HEK293T (cell line): Measurements from ENCODE around the gene NECTIN4.

ENCODE experiments used
- CTCF ChIA-PET: fragments of 350-600 bp; formaldehyde crosslinking; extraction: SDS; loops from one replicate; lab custom pipeline; 2021; ENCODE audit warnings: antibody characterized with exemption, inconsistent platforms; lab: Yijun Ruan, JAX
- POLR2A ChIA-PET: fragments of 350-600 bp; formaldehyde crosslinking; extraction: SDS; loops from one replicate; lab custom pipeline; 2020; ENCODE audit warnings: antibody characterized with exemption, inconsistent platforms; lab: Yijun Ruan, JAX
- DNase-seq: peaks from one replicate; pipeline ENCODE4 v3.0.0; 2012; ENCODE audit warnings: mixed read lengths; ENCODE audit errors: extremely low spot score
- ARNT ChIP-seq: fragments of 450-650 bp; IDR thresholded peaks from 2 replicates; pipeline ENCODE4 v1.6.1; 2017; ENCODE audit warnings: mild to moderate bottlenecking
- BHLHE40 ChIP-seq: fragments of 450-650 bp; IDR thresholded peaks from 2 replicates; pipeline ENCODE4 v1.6.1; 2016; ENCODE audit warnings: mild to moderate bottlenecking, moderate library complexity, borderline replicate concordance
- CTBP1 ChIP-seq: fragments of 450-650 bp; IDR thresholded peaks from 2 replicates; pipeline ENCODE4 v1.6.1; 2016; ENCODE audit warnings: borderline replicate concordance
- ELF4 ChIP-seq: fragments of 450-650 bp; IDR thresholded peaks from 2 replicates; pipeline ENCODE4 v1.6.1; 2017; ENCODE audit warnings: antibody characterized with exemption
- FOXA1 ChIP-seq: fragments of 450-650 bp; IDR thresholded peaks from 2 replicates; pipeline ENCODE4 v1.6.1; 2016; ENCODE audit warnings: mild to moderate bottlenecking
- FOXK2 ChIP-seq: fragments of 450-650 bp; IDR thresholded peaks from 2 replicates; pipeline ENCODE4 v1.6.1; 2016; ENCODE audit warnings: mild to moderate bottlenecking
- FOXM1 ChIP-seq: fragments of 450-650 bp; IDR thresholded peaks from 2 replicates; pipeline ENCODE4 v1.6.1; 2017; ENCODE audit warnings: mild to moderate bottlenecking, borderline replicate concordance
- HDGF ChIP-seq: fragments of 450-650 bp; IDR thresholded peaks from 2 replicates; pipeline ENCODE4 v1.6.1; 2017; ENCODE audit warnings: antibody characterized with exemption, borderline replicate concordance
- L3MBTL2 ChIP-seq: fragments of 450-650 bp; conservative IDR thresholded peaks from 2 replicates; pipeline ENCODE4 v1.6.1; 2016; ENCODE audit warnings: mild to moderate bottlenecking
- LEF1 ChIP-seq: fragments of 450-650 bp; IDR thresholded peaks from 2 replicates; pipeline ENCODE4 v1.6.1; 2017; ENCODE audit warnings: mild to moderate bottlenecking, borderline replicate concordance
- NFRKB ChIP-seq: fragments of 450-650 bp; IDR thresholded peaks from 2 replicates; pipeline ENCODE4 v1.6.1; 2016; ENCODE audit warnings: mild to moderate bottlenecking, moderate library complexity
- SP1 ChIP-seq: fragments of 450-650 bp; IDR thresholded peaks from 2 replicates; pipeline ENCODE4 v1.6.1; 2017
- SUZ12 ChIP-seq: fragments of 450-650 bp; IDR thresholded peaks from 2 replicates; pipeline ENCODE4 v1.6.1; 2016; ENCODE audit warnings: mild to moderate bottlenecking
- TARDBP ChIP-seq: fragments of 450-650 bp; IDR thresholded peaks from 2 replicates; pipeline ENCODE4 v1.6.1; 2016
- ZNF384 ChIP-seq: fragments of 450-650 bp; IDR thresholded peaks from 2 replicates; pipeline ENCODE4 v1.6.1; 2016
- TF ChIP-seq, protein P1 (sequence below): fragments of 450-650 bp; IDR thresholded peaks from 2 replicates; pipeline ENCODE4 v1.6.1; 2016

The NECTIN4 gene

GRCh38 chr1:161098210-161099068 is 9.1 kb upstream of the NECTIN4 start, which contains the start of gene KLHDC9:
KLHDC9 (plus strand) TSS chr1:161098361; CDS start chr1:161098536, 175 bp downstream.
- DNase-seq, result peak; percentile 79
- TF ChIP-seq ZNF384 (no peak), L3MBTL2 (no peak), FOXA1 (no peak), SUZ12 (no peak), NFRKB (no peak), BHLHE40 (no peak), LEF1 (no peak), FOXM1 (no peak), CTBP1 (no peak), ARNT (no peak), FOXK2 (no peak), ELF4 (no peak), HDGF (no peak), TARDBP (no peak), SP1 (no peak)
- TF ChIP-seq, protein P1, sequence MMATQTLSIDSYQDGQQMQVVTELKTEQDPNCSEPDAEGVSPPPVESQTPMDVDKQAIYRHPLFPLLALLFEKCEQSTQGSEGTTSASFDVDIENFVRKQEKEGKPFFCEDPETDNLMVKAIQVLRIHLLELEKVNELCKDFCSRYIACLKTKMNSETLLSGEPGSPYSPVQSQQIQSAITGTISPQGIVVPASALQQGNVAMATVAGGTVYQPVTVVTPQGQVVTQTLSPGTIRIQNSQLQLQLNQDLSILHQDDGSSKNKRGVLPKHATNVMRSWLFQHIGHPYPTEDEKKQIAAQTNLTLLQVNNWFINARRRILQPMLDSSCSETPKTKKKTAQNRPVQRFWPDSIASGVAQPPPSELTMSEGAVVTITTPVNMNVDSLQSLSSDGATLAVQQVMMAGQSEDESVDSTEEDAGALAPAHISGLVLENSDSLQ, result no peak
- ChIA-PET POLR2A (interaction anchor here (0.7 to 2.2 kb wide), 5 partner anchors 19 to 101 kb away, joined by 3 to 8 read pairs (median 3); partner anchors contain the start of genes DEDD, NIT1, PFDN2 and UFC1), CTCF (interaction anchor here (0.6 to 2.2 kb wide), 5 partner anchors 11 to 336 kb away, joined by 3 to 9 read pairs (median 3); partner anchors contain the start of genes NIT1 and PFDN2)

- DNase-seq, result no peak
- ChIA-PET CTCF (interaction anchor here (1.1 to 2.2 kb wide), 3 partner anchors 21 to 99 kb away, joined by 3 to 9 read pairs (median 5); no protein-coding TSS in a partner anchor), POLR2A (interaction anchor here (1.2 to 3.0 kb wide), 3 partner anchors 12 to 51 kb away, joined by 3 to 8 read pairs (median 8); partner anchors contain the start of genes DEDD and USF1)
- TF ChIP-seq SUZ12 (no peak), BHLHE40 (no peak), L3MBTL2 (no peak), NFRKB (no peak), ELF4 (no peak), CTBP1 (no peak), ZNF384 (no peak), ARNT (no peak), FOXA1 (no peak), HDGF (no peak), LEF1 (no peak), FOXM1 (no peak), TARDBP (no peak)
These were observed 7.2 kb upstream of the NECTIN4 start for GRCh38 chr1:161096530-161096929.

- ChIA-PET POLR2A (interaction anchor here (3.0 kb wide), 1 partner anchor 50 kb away, joined by 8 read pairs; the partner anchor contains the start of gene USF1), CTCF (interaction anchor here (0.7 to 0.9 kb wide), 2 partner anchors 55 to 369 kb away, joined by 3 to 5 read pairs; no protein-coding TSS in a partner anchor)
- TF ChIP-seq ZNF384, result no peak
- no peak for TF ChIP-seq L3MBTL2
- TF ChIP-seq NFRKB, result no peak
- no peak for TF ChIP-seq TARDBP
- no peak for TF ChIP-seq ARNT
- no peak for TF ChIP-seq FOXM1
- TF ChIP-seq BHLHE40, result no peak
- TF ChIP-seq ELF4, result no peak
- no peak for TF ChIP-seq FOXK2
- TF ChIP-seq CTBP1, result no peak
- TF ChIP-seq LEF1, result no peak
- TF ChIP-seq, protein P1, result no peak
- DNase-seq, result no peak
These were observed 6.7 kb upstream of the NECTIN4 start for GRCh38 chr1:161096015-161096414.

GRCh38 chr1:161095230-161095629 is 5.9 kb upstream of the NECTIN4 start:
- CTCF ChIA-PET, result interaction anchor here (0.7 to 0.9 kb wide), 2 partner anchors 56 to 368 kb away, joined by 3 to 5 read pairs; no protein-coding TSS in a partner anchor
- no peak for DNase-seq
- POLR2A ChIA-PET, result interaction anchor here (3.0 kb wide), 1 partner anchor 49 kb away, joined by 8 read pairs; the partner anchor contains the start of gene USF1
- TF ChIP-seq LEF1 (no peak), L3MBTL2 (no peak), NFRKB (no peak), HDGF (no peak)
- TF ChIP-seq, protein P1, result no peak

- TF ChIP-seq TARDBP, result no peak
- TF ChIP-seq SUZ12, result no peak
- no peak for TF ChIP-seq HDGF
- TF ChIP-seq NFRKB, result no peak
- no peak for TF ChIP-seq FOXM1
- no peak for TF ChIP-seq L3MBTL2
- TF ChIP-seq SP1, result no peak
- no peak for TF ChIP-seq FOXA1
- TF ChIP-seq LEF1, result no peak
- TF ChIP-seq ARNT, result no peak
- no peak for TF ChIP-seq CTBP1
- no peak for TF ChIP-seq ELF4
- TF ChIP-seq ZNF384, result no peak
- CTCF ChIA-PET, result no interaction called here
- no peak for DNase-seq
- POLR2A ChIA-PET, result no interaction called here
These were observed 5.1 kb upstream of the NECTIN4 start for GRCh38 chr1:161094481-161094880.

DNA sequence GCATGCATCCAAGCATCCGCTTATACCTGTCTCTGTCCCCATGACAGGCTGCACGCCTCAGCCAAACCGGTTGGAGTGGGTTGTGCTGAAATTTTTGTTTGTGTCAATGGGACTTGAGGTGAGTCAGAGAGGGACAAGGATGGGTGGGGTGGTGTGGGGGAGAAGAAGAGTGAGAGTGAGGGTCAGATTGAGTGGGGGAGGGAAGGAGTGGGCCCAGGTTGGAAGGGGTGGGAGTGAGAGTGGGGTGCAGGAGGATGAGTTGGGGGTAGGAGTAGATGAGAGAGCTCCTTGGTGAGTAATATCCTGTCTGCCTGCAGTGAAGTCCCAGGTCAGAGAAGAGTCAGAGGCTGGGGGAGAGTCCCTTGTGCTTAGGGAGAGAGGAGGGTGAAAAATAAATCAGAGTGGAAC is 3.3 kb upstream of the NECTIN4 start:
- CTCF ChIA-PET, result no interaction called here
- DNase-seq, result no peak
- POLR2A ChIA-PET, result interaction anchor here (1.1 kb wide), 1 partner anchor 46 kb away, joined by 4 read pairs; the partner anchor contains the start of gene USF1
- TF ChIP-seq BHLHE40, result no peak
- no peak for TF ChIP-seq LEF1
- TF ChIP-seq ELF4, result no peak
- no peak for TF ChIP-seq FOXK2
- no peak for TF ChIP-seq SP1
- no peak for TF ChIP-seq TARDBP
- no peak for TF ChIP-seq HDGF
- no peak for TF ChIP-seq CTBP1
- TF ChIP-seq FOXA1, result no peak
- no peak for TF ChIP-seq FOXM1
- no peak for TF ChIP-seq ZNF384
- no peak for TF ChIP-seq SUZ12
- TF ChIP-seq, protein P1, result no peak
- TF ChIP-seq NFRKB, result no peak
- no peak for TF ChIP-seq ARNT
- TF ChIP-seq L3MBTL2, result no peak
